HG03139 (cell line): ENCODE measurements around the gene PRKD2.

Experiments used
- ATAC-seq: cut with Tn5 transposase; IDR thresholded peaks from one replicate; pipeline ENCODE4 v1.9.1; 2021; ENCODE audit not compliant: unreplicated experiment

PRKD2 gene

GRCh38 chr19:46725036-46725820, 8.3 kb upstream of the PRKD2 start:
- ATAC-seq, result no peak

- ATAC-seq, result no peak
Measured at GRCh38 chr19:46724468-46724867, 7.6 kb upstream of the PRKD2 start.

GRCh38 chr19:46723471-46723870, 6.6 kb upstream of the PRKD2 start:
- ATAC-seq, result no peak

GRCh38 chr19:46723023-46723461, 6.1 kb upstream of the PRKD2 start:
- no peak for ATAC-seq

- ATAC-seq, result no peak
Measured at GRCh38 chr19:46722421-46723022, 5.6 kb upstream of the PRKD2 start.

- no peak for ATAC-seq
Measured at GRCh38 chr19:46722004-46722380, 5.1 kb upstream of the PRKD2 start.

GRCh38 chr19:46721269-46722003, 4.5 kb upstream of the PRKD2 start:
- no peak for ATAC-seq

GRCh38 chr19:46720503-46721239, 3.8 kb upstream of the PRKD2 start:
- ATAC-seq, result no peak

- ATAC-seq, result no peak
Measured at GRCh38 chr19:46719629-46720502, 3.0 kb upstream of the PRKD2 start.

GRCh38 chr19:46718934-46719622, 2.2 kb upstream of the PRKD2 start:
- ATAC-seq, result no peak

GRCh38 chr19:46718157-46718933, 1.4 kb upstream of the PRKD2 start:
- no peak for ATAC-seq

- ATAC-seq, result no peak
Measured at GRCh38 chr19:46717716-46718143, 816 bp upstream of the PRKD2 start.

GRCh38 chr19:46716672-46717033, 261 bp downstream of the PRKD2 start:
- ATAC-seq, result no peak

GRCh38 chr19:46715975-46716671, 791 bp downstream of the PRKD2 start:
- ATAC-seq, result no peak

- ATAC-seq, result no peak
Measured at GRCh38 chr19:46715620-46715974, 1.3 kb downstream of the PRKD2 start.

GRCh38 chr19:46714444-46715106, 2.3 kb downstream of the PRKD2 start:
- ATAC-seq, result no peak

- ATAC-seq, result no peak
Measured at GRCh38 chr19:46713781-46714443, 3.0 kb downstream of the PRKD2 start.
